Panc1 (cell line): ENCODE results near the gene TAF7. TPM values are rescaled to one million over a fixed set of nuclear protein-coding genes. Genes with fewer than 3 reads are reported as not detected.

Source experiments
- ATAC-seq: fragments of 200-7000 bp; cut with Tn5 transposase; 2 replicates; pipeline ENCODE4 v1.9.1; 2020; ENCODE audit warnings: mild to moderate bottlenecking, moderate library complexity
- BruUV-seq: library from RNA; stranded (reverse); fragments of 400-500 nt; replicated peaks from 2 replicates; lab custom pipeline; 2021; lab: Mats Ljungman, UMichigan
- CTCF ChIA-PET: fragments of 300-600 bp; sonication (Branson Sonifier 250); formaldehyde crosslinking; loops from one replicate; lab custom pipeline; 2022; ENCODE audit warnings: antibody characterized with exemption; lab: Charles Lee
- POLR2A ChIA-PET: fragments of 300-600 bp; sonication (Branson Sonifier 250); formaldehyde crosslinking; loops from one replicate; lab custom pipeline; 2022; ENCODE audit warnings: antibody characterized with exemption; lab: Charles Lee
- DNase-seq: peaks from one replicate; pipeline ENCODE4 v3.0.0-alpha.2; 2010; ENCODE audit warnings: low read depth, low spot score
- H3K27ac ChIP-seq: 2 replicates; pipeline ENCODE4 v1.5.1; 2011; ENCODE audit warnings: mild to moderate bottlenecking, low read length, inconsistent platforms
- H3K27me3 ChIP-seq: fragments of 200-500 bp; sonication (Bioruptor generic); 2 replicates; pipeline ENCODE4 v1.6.0; 2014; ENCODE audit warnings: low read length, inconsistent platforms; ENCODE audit not compliant: control insufficient read depth, insufficient read depth
- H3K36me3 ChIP-seq: fragments of 200-500 bp; sonication (Bioruptor generic); 2 replicates; pipeline ENCODE4 v1.5.1; 2014; ENCODE audit warnings: inconsistent platforms, mild to moderate bottlenecking, low read length, moderate library complexity; ENCODE audit not compliant: control insufficient read depth, insufficient read depth
- H3K4me1 ChIP-seq: 2 replicates; pipeline ENCODE4 v1.5.1; 2011; ENCODE audit warnings: inconsistent platforms, mild to moderate bottlenecking, low read length, moderate library complexity; ENCODE audit not compliant: control insufficient read depth, insufficient read depth
- H3K4me3 ChIP-seq, 2 experiments: 2 replicates each; pipeline ENCODE4 v1.5.1; 2011 to 2012; ENCODE audit warnings: low read depth in 2 of 2, low read length in 2 of 2, mild to moderate bottlenecking in 2 of 2, inconsistent platforms in 1 of 2, moderate library complexity in 1 of 2
- H3K9me3 ChIP-seq: fragments of 200-500 bp; sonication (Bioruptor generic); 2 replicates; pipeline ENCODE4 v1.5.1; 2014; ENCODE audit warnings: low read depth, mild to moderate bottlenecking, inconsistent platforms, low read length, moderate library complexity; ENCODE audit not compliant: control insufficient read depth, insufficient read depth
- CTCF ChIP-seq: fragments of 450-650 bp; IDR thresholded peaks from 2 replicates; pipeline ENCODE4 v1.5.1; 2017; ENCODE audit warnings: mild to moderate bottlenecking
- POLR2AphosphoS5 ChIP-seq: IDR thresholded peaks from 2 replicates; pipeline ENCODE4 v1.6.1; 2012; ENCODE audit warnings: mild to moderate bottlenecking, low read depth, low read length, moderate library complexity
- REST ChIP-seq, 2 experiments: IDR thresholded peaks; 2 replicates each; pipeline ENCODE4 v1.6.1; 2011 to 2012; ENCODE audit warnings: low read depth in 2 of 2, control low read depth in 1 of 2, low read length in 1 of 2, mild to moderate bottlenecking in 1 of 2, moderate library complexity in 1 of 2; ENCODE audit not compliant: insufficient read depth in 1 of 2
- SIN3A ChIP-seq: IDR thresholded peaks from 2 replicates; pipeline ENCODE4 v1.6.1; 2012; ENCODE audit warnings: low read depth, mild to moderate bottlenecking, low read length, moderate library complexity, borderline replicate concordance; ENCODE audit not compliant: insufficient read depth
- TCF7L2 ChIP-seq: IDR thresholded peaks from 2 replicates; pipeline ENCODE4 v1.6.1; 2011; ENCODE audit warnings: mild to moderate bottlenecking, low read depth, low read length, inconsistent platforms
- in situ Hi-C: cut with HindIII; loops from 2 replicates; pipeline ENCODE4 v1.10.0; 2016; ENCODE audit warnings: low sequenced_read_pairs, low pct_unique_long_range_greater_than_20kb
- intact Hi-C: fragments of 100-400 bp; cut with micrococcal nuclease; formaldehyde crosslinking; loops from one replicate; pipeline ENCODE4 v1.10.0; 2022; ENCODE audit not compliant: unreplicated experiment
- total RNA-seq: library from RNA; stranded (reverse); gene quantifications from one replicate; pipeline ENCODE4 v1.2.1, GENCODE V29; 2021; ENCODE audit not compliant: unreplicated experiment

The TAF7 gene
- total RNA-seq, 1 experiment from 2014 or later: 71.0 TPM

DNA sequence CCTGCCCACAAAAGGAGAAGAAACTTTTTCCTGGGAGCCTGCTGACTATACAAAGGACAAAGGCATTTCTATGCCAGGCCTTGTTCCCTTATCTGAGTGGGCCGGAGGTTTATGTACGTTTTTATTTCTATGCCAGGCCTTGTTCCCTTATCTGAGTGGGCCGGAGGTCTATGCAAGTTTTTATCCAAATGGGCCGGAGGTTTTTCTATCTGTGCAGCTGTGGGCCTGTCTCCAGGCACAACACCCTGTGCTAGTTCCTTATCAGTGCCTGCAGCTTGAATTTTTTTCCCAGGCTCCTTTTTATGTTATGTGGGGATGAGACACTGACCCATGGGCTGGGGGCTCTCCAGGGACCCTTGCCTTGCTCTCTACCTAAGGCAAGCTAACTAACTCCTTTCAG, 22.2 kb downstream of the TAF7 start:
- ChIA-PET POLR2A (no interaction called here), CTCF (no interaction called here)
- in situ Hi-C loops: no loop called here
- no peak for TF ChIP-seq POLR2AphosphoS5
- no peak overlapping the region for H3K27ac ChIP-seq
- no peak for ATAC-seq
- no TSS peak for BruUV-seq
- H3K36me3 ChIP-seq: no peaks in the 10 kb centered on the region
- H3K27me3 ChIP-seq: no peaks in the 10 kb centered on the region
- H3K4me3 ChIP-seq: no peak overlapping the region
- H3K9me3 ChIP-seq: peaks cover 18% of the 10 kb centered on the region
- no peak for DNase-seq
- no peaks in the 10 kb centered on the region for H3K4me1 ChIP-seq
- intact Hi-C loops: no loop called here

DNA sequence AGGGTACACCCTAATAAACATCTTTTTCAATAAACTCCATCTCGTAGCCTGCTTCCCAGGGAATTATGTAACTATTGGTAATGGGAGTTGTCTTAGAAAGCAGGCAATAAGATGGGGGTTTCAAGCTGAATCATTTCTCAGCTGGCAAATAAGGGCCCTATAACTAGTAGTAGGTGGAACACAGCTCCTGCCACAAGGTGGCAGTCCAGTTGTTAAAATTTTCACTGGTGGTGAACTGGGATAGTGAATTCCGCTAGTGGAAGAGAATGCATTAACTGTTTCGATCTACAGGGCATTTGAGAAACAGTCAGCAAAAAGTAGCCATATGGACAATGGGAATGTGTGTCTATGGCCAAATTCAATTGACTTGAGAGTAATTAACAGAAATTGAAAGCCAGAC, 47.7 kb downstream of the TAF7 start:
- ChIA-PET CTCF (no interaction called here), POLR2A (no interaction called here)
- Histone ChIP-seq H3K36me3 (no peaks in the 10 kb centered on the region), H3K27me3 (no peaks in the 10 kb centered on the region), H3K9me3 (peaks cover 50% of the 10 kb centered on the region), H3K4me1 (no peaks in the 10 kb centered on the region), H3K27ac (no peak overlapping the region), H3K4me3 (no peak overlapping the region)
- no TSS peak for BruUV-seq
- ATAC-seq (no peak), DNase-seq (no peak)
- TF ChIP-seq SIN3A (no peak), REST (IDR thresholded peaks at IDR 0.05; ENCODE audit: insufficient read depth in 1 of 2, low read depth in 2 of 2, low read length in 1 of 2) (no peak), POLR2AphosphoS5 (no peak), CTCF (peak; percentile 26), TCF7L2 (no peak)
- intact Hi-C loops (no loop called here), in situ Hi-C loops (no loop called here)

DNA sequence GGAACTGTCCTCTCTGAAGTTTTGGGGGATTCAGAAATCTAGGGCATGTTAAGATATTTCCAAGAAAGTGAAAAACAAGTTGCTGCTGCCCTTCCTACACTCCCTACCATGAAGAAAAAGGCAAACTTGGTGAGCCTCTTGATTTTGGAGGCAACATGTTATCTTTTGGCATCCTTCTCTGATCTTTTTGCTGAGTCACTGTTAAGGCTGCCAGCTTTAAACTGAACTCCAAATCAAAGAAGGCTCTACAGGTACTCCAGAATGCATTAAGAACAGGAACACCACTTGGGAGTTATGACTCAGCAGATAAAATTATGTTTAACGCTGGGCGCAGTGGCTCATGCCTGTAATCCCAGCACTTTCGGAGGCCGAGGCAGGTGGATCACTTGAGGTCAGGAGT, 51.4 kb downstream of the TAF7 start:
- ATAC-seq (no peak), DNase-seq (no peak)
- no peaks in the 10 kb centered on the region for H3K4me1 ChIP-seq
- no peak for TF ChIP-seq SIN3A
- TF ChIP-seq TCF7L2: no peak
- no peak for TF ChIP-seq CTCF
- no peak for TF ChIP-seq POLR2AphosphoS5
- no peak for TF ChIP-seq REST (IDR thresholded peaks at IDR 0.05; ENCODE audit: insufficient read depth in 1 of 2, low read depth in 2 of 2, low read length in 1 of 2)
- no peak overlapping the region for H3K4me3 ChIP-seq
- H3K27me3 ChIP-seq: no peaks in the 10 kb centered on the region
- intact Hi-C loops (loop anchor here (10.0 kb wide), 1 partner anchor 46 kb away; no protein-coding TSS in a partner anchor), in situ Hi-C loops (no loop called here)
- no TSS peak for BruUV-seq
- H3K36me3 ChIP-seq: no peaks in the 10 kb centered on the region
- POLR2A ChIA-PET: no interaction called here
- CTCF ChIA-PET: no interaction called here
- H3K9me3 ChIP-seq: peaks cover 64% of the 10 kb centered on the region
- H3K27ac ChIP-seq: no peak overlapping the region
